Measurements from ENCODE around the gene GOLPH3L. TPM values are rescaled to one million over a fixed set of nuclear protein-coding genes. Genes with fewer than 3 reads are reported as not detected.
"Not testable (repeated sequence)": the region's sequence is repeated elsewhere in the genome, so short reads cannot be mapped to it uniquely, and the experiment has no call there.

The GOLPH3L gene
- total RNA-seq, 1 donor = 30.1 TPM

DNA sequence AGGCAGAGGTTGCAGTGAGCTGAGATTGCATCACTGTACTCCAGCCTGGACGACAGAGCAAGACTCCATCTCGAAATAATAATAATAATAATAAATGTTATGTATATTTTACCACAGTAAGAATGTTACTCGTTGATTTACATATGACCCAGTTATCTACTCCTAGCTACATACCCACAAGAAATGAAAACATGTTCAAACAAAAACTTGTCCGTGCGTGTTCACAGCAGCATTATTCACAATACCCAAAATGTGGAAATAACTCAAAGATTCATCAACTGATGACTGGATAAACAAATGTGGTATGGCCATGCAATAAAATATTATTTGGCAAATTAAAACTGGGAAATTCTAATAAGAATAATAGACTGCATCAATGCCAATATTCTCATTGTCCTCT, 35.8 kb downstream of the GOLPH3L start:
- TF ChIP-seq, protein P1, sequence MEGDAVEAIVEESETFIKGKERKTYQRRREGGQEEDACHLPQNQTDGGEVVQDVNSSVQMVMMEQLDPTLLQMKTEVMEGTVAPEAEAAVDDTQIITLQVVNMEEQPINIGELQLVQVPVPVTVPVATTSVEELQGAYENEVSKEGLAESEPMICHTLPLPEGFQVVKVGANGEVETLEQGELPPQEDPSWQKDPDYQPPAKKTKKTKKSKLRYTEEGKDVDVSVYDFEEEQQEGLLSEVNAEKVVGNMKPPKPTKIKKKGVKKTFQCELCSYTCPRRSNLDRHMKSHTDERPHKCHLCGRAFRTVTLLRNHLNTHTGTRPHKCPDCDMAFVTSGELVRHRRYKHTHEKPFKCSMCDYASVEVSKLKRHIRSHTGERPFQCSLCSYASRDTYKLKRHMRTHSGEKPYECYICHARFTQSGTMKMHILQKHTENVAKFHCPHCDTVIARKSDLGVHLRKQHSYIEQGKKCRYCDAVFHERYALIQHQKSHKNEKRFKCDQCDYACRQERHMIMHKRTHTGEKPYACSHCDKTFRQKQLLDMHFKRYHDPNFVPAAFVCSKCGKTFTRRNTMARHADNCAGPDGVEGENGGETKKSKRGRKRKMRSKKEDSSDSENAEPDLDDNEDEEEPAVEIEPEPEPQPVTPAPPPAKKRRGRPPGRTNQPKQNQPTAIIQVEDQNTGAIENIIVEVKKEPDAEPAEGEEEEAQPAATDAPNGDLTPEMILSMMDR (IDR thresholded peaks at IDR 0.05; ENCODE audit: insufficient read depth, low read length) = no peak
- no peak for DNase-seq (ENCODE audit: low read depth)
- no peak overlapping the region for H3K4me3 ChIP-seq (ENCODE audit: low read depth, low read length)

DNA sequence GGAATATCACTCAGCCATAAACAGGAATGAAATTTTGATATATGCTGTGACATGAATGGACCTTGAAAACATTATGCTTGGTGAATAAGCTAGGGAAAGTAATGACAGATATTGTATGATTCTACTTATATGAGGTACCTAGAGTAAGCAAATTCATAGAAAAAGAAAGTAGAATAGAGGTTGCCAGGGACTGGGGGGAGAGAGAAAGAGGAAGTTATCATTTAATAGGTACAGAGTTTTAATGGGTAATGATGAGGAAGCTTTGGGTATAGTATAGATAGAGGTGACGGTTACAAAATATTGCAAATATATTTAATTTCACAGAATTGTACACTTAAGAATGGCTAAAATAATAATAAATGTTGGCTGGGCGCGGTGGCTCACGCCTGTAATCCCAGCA, 36.4 kb downstream of the GOLPH3L start:
- no peak overlapping the region for H3K4me3 ChIP-seq (ENCODE audit: low read depth, low read length)
- TF ChIP-seq, protein P1 (IDR thresholded peaks at IDR 0.05; ENCODE audit: insufficient read depth, low read length) = no peak
- DNase-seq (ENCODE audit: low read depth) = no peak

DNA sequence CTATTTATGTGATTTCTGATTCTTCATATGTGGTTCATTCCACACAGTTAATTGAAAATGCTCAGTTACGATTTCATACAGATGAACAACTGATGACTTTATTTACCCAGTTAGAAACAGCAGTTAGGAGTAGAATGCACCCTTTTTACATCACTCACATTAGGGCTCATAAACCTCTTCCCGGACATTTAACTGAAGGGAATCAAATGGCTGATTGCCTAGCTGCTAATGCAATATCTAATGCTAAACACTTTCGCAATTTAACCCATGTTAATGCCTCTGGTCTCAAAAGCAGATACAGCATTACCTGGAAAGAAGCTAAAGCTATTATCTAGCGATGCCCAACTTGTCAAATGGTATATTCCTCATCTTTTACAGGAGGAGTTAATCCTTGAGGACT, 39.9 kb downstream of the GOLPH3L start:
- H3K4me3 ChIP-seq (ENCODE audit: low read depth, low read length); DNase-seq (ENCODE audit: low read depth): not testable (repeated sequence)

DNA sequence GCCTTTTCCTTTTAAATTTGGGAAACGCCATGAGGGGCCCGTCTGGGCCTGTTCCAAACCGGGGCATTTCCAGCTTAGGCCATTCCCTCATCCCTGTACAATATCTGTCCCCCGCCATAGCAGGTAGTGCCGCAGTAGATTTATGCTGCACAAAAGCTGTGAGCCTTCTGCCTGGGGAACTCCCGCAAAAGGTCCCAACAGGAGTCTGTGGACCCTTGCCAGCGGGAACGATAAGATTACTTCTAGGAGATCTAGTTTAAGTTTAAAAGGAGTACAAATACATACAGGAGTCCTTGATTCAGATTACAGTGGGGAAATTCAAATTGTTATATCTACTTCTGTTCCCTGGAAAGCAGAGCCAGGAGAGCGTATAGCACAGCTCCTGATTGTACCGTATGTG, 42.3 kb downstream of the GOLPH3L start:
- not testable (repeated sequence) for H3K4me3 ChIP-seq (ENCODE audit: low read depth, low read length); DNase-seq (ENCODE audit: low read depth)

DNA sequence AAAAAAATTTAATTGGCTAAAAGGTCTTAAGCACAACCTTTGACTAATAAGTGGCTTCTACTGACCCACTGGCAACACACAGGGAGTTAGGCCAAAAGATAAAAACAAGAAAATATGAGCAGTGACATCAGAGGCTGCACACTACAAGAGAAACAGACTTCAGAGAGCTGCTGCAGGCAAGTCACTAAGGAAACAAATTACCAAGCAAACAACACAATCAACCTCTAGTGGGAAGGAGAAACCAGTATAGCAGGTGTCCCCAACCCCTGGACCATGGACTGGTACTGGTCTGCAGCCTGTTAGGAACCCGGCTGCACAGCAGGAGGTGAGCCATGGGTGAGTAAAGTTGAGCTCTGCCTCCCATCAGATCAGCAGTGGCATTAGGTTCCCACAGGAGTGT, 46.8 kb downstream of the GOLPH3L start:
- H3K4me3 ChIP-seq (ENCODE audit: low read depth, low read length) = no peak overlapping the region
- peak; percentile 37 for DNase-seq (ENCODE audit: low read depth)
- TF ChIP-seq, protein P1 (IDR thresholded peaks at IDR 0.05; ENCODE audit: insufficient read depth, low read length) = no peak

DNA sequence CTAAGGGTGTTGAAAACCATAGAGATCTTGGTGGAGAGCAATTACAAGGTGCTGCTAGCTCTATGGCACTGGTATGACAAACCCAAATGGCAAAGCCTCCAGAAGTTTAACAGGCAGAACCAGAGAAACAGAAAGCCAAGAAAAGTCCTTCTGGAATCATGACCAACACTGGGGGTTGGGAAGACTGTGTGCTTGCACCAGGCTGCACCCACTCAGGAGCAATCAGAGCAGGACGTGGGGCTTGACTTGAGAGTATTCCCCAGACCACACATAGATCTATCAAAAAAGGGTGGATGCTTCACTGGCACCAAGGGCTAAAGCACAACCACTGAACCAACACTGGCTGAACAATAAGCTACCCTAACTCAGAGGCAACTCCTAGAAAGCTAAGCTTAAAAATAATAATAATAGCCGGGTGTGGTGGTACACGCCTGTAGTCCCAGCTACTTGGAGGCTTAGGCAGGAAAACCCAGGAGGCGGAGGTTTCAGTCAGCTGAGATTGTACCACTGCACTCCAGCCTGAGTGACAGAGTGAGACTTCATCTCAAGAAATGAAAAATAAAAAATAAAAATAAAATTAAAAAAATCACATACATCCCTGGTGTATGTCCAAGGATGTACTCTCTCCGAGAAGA, 47.4 kb downstream of the GOLPH3L start:
- no peak for DNase-seq (ENCODE audit: low read depth)
- TF ChIP-seq, protein P1 (IDR thresholded peaks at IDR 0.05; ENCODE audit: insufficient read depth, low read length) = no peak
- no peak overlapping the region for H3K4me3 ChIP-seq (ENCODE audit: low read depth, low read length)

DNA sequence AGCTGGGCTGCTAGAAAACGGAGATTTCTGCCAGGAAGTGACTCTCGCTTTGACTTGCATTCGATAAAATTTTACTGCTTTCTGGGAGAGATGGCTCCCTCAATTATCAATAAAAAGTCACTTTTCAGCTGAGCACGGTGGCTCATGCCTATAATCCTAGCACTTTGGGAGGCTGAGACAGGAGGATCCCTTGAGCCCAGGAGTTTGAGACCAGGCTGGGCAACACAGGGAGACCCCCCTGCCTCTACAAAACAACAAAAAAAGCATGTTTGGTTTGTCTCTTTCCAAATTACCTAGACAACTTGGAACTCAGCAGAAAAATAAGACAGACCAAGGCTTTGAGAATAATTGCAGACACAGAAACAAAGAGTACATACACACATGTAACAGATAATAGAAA, 54.7 kb downstream of the GOLPH3L start:
- no peak overlapping the region for H3K4me3 ChIP-seq (ENCODE audit: low read depth, low read length)
- TF ChIP-seq, protein P1 (IDR thresholded peaks at IDR 0.05; ENCODE audit: insufficient read depth, low read length) = no peak
- DNase-seq (ENCODE audit: low read depth) = no peak

DNA sequence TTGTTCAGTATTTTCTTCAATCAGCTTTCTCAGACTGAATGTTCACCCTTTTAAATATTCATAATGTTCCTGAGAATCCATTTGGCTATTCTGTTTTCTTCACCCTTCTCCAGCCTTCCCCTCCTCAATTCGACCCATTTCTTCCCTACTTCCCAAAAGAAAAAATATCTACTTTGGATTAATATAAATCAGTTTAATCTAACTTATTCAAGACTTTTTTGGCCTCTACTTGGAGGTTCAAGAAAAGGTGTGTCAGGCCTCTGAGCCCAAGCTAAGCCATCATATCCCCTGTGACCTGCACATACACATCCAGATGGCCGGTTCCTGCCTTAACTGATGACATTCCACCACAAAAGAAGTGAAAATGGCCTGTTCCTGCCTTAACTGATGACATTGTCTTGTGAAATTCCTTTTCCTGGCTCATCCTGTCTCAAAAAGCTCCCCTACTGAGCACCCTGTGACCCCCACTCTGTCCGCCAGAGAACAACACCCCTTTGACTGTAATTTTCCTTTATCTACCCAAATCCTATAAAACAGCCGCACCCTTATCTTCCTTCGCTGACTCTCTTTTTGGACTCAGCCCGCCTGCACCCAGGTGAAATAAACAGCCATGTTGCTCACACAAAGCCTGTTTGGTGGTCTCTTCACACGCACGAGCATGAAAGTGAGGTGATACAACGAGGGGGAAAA, 55.7 kb downstream of the GOLPH3L start:
- not testable (repeated sequence) for H3K4me3 ChIP-seq (ENCODE audit: low read depth, low read length); DNase-seq (ENCODE audit: low read depth)

DNA sequence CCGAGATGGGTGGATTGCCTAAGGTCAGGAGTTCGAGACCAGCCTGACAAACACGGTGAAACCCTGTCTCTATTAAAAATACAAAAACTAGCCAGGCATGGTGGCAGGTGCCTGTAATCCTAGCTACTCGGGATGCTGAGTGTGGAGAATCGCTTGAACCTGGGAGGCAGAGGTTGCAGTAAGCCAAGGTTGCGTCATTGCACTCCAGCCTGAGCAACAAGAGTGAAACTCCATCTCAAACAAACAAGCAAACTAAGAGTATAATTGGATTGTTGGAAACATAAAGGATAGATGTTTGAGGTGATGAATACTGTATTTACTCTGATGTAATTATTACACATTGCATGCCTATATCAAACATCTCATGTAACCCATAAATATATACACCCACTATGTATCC, 58.5 kb downstream of the GOLPH3L start:
- DNase-seq (ENCODE audit: low read depth); H3K4me3 ChIP-seq (ENCODE audit: low read depth, low read length): not testable (repeated sequence)

DNA sequence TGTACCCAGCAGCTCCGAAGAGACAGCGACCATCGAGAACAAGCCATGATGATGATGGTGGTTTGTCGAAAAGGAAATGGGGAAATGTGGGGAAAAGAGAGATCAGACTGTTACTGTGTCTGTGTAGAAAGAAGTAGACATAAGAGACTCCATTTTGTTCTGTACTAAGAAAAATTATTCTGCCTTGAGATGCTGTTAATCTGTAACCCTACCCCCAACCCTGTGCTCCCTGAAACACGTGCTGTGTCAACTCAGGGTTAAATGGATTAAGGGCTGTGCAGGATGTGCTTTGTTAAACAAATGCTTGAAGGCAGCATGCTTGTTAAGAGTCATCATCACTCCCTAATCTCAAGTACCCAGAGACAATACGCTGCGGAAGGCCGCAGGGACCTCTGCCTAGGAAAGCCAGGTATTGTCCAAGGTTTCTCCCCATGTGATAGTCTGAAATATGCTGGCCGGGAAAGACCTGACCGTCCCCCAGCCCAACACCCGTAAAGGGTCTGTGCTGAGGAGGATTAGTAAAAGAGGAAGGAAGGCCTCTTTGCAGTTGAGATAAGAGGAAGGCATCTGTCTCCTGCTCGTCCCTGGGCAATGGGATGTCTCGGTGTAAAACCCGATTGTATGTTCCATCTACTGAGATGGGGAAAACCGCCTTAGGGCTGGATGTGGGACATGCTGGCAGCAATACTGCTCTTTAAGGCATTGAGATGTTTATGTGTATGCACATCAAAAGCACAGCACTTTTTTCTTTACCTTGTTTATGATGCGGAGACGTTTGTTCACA, 61.9 kb downstream of the GOLPH3L start:
- not testable (repeated sequence) for DNase-seq (ENCODE audit: low read depth); H3K4me3 ChIP-seq (ENCODE audit: low read depth, low read length)
